Chondrocyte (in vitro differentiated cells): ENCODE measurements around the gene TMEM192. TPM values are rescaled to one million over a fixed set of nuclear protein-coding genes. Genes with fewer than 3 reads are reported as not detected.

ENCODE experiments used
- DNase-seq: peaks from one replicate; pipeline ENCODE4 v3.0.0; 2021; ENCODE audit warnings: mixed read lengths, low spot score
- H3K27ac Mint-ChIP-seq: one replicate; pipeline ENCODE4 v1.8.0; 2021; ENCODE audit warnings: mild to moderate bottlenecking, moderate library complexity, mixed read lengths; ENCODE audit not compliant: unreplicated experiment
- H3K27me3 Mint-ChIP-seq: 2 replicates; pipeline ENCODE4 v1.8.0; 2021; ENCODE audit warnings: low read depth, mixed read lengths
- H3K36me3 Mint-ChIP-seq: 2 replicates; pipeline ENCODE4 v1.8.0; 2021; ENCODE audit warnings: low read depth, mixed read lengths
- H3K4me1 Mint-ChIP-seq: 2 replicates; pipeline ENCODE4 v1.8.0; 2021; ENCODE audit warnings: low read depth, mild to moderate bottlenecking, mixed read lengths
- H3K4me3 Mint-ChIP-seq: one replicate; pipeline ENCODE4 v1.8.0; 2021; ENCODE audit warnings: mild to moderate bottlenecking, moderate library complexity, mixed read lengths; ENCODE audit not compliant: unreplicated experiment
- H3K9me3 Mint-ChIP-seq: 2 replicates; pipeline ENCODE4 v1.8.0; 2021; ENCODE audit warnings: low read depth, mixed read lengths
- CTCF ChIP-seq: fragments of 200-600 bp; sonication (generic); IDR thresholded peaks from 2 replicates; pipeline ENCODE4 v1.5.0; 2021; ENCODE audit warnings: antibody characterized with exemption, mild to moderate bottlenecking, moderate library complexity
- long read RNA-seq: library from polyadenylated mRNA; stranded (forward); transcript quantifications from one replicate; pipeline ENCODE4 v2.0.0, GENCODE V29; 2021
- total RNA-seq: library from RNA; stranded (reverse); gene quantifications from 3 replicates; pipeline ENCODE4 v1.2.1, GENCODE V29; 2021

TMEM192 gene
- 13.0 to 14.0 TPM (median 13.6 TPM) in 3 replicates for total RNA-seq
- long read RNA-seq, full-length matches to known transcripts = 10 of 12 reads
- long read RNA-seq, partial matches to known transcripts = 0 of 12 reads
- long read RNA-seq, other reads (novel, unspliced or antisense) = 2 of 12 reads

- no peaks in the 10 kb centered on the region for H3K9me3 Mint-ChIP-seq
- peak within 1 kb of the TSS; percentile 94 for H3K27ac Mint-ChIP-seq
- peak; percentile 94 for DNase-seq
- peak; percentile 55 for TF ChIP-seq CTCF
- H3K36me3 Mint-ChIP-seq = no peaks in the 10 kb centered on the region
- H3K27me3 Mint-ChIP-seq = no peaks in the 10 kb centered on the region
- H3K4me1 Mint-ChIP-seq = peaks cover 17% of the 10 kb centered on the region
- H3K4me3 Mint-ChIP-seq = peak within 1 kb of the TSS; percentile 94
Measured at GRCh38 chr4:165112368-165113121, at the start of gene TMEM192. TSS of gene TMEM192 (minus strand) at chr4:165112860. CDS start at chr4:165112773, 87 bp downstream.

GRCh38 chr4:165158762-165159161, 46.1 kb upstream of the TMEM192 start:
- Mint-ChIP-seq H3K4me3 (no peak overlapping the region), H3K27me3 (no peaks in the 10 kb centered on the region), H3K36me3 (peaks cover 3% of the 10 kb centered on the region), H3K27ac (no peak overlapping the region), H3K4me1 (no peaks in the 10 kb centered on the region), H3K9me3 (peaks cover 13% of the 10 kb centered on the region)
- TF ChIP-seq CTCF = no peak
- no peak for DNase-seq

GRCh38 chr4:165156906-165157305, 44.2 kb upstream of the TMEM192 start:
- no peak for TF ChIP-seq CTCF
- DNase-seq = no peak
- peaks cover 3% of the 10 kb centered on the region for H3K36me3 Mint-ChIP-seq
- H3K4me3 Mint-ChIP-seq = no peak overlapping the region
- no peaks in the 10 kb centered on the region for H3K4me1 Mint-ChIP-seq
- H3K27ac Mint-ChIP-seq = no peak overlapping the region
- peaks cover 13% of the 10 kb centered on the region for H3K9me3 Mint-ChIP-seq
- no peaks in the 10 kb centered on the region for H3K27me3 Mint-ChIP-seq

DNA sequence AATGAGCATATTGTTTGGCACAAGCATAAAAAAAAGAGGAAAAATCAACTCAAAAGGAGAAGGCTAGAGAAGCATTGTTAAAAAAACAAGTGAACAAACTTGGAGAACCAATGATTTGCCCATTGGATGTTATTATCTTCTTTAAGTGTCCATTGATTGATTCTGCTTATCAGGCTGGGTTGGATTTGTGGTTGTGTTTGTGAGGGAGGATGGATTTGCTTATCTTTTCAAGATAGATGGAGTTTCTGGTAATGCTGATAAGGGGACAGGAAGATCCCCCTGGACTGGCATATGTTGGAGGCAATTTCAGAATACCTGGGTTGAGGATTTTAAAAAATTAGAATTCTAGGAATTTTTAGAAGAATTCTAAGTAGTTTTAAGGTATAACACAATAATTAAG, 41.8 kb upstream of the TMEM192 start:
- Mint-ChIP-seq H3K4me1 (peaks cover 4% of the 10 kb centered on the region), H3K27ac (no peak overlapping the region), H3K9me3 (peaks cover 13% of the 10 kb centered on the region), H3K36me3 (peaks cover 3% of the 10 kb centered on the region), H3K4me3 (no peak overlapping the region), H3K27me3 (no peaks in the 10 kb centered on the region)
- no peak for TF ChIP-seq CTCF
- DNase-seq = no peak

DNA sequence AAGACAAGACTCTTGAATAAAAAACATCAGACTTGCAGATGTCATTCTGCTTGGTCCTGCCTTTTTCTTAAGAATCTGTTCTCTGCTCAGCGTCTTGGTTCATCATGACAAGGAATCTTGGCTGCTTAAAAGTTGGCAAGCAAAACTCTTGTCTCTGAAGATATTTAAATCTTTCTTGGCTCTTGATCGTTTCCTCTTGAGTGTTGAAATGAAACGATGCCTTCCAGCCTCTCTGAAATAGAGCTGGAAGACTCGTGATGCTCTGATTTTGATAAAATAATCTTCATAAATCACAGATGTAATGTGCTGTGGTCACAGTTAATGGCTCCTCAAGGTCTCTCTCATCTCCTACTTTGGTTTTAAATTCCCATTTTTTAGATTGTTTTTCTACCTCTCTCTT, 39.9 kb upstream of the TMEM192 start:
- peaks cover 4% of the 10 kb centered on the region for H3K4me1 Mint-ChIP-seq
- H3K4me3 Mint-ChIP-seq = no peak overlapping the region
- TF ChIP-seq CTCF = no peak
- H3K9me3 Mint-ChIP-seq = peaks cover 9% of the 10 kb centered on the region
- H3K27me3 Mint-ChIP-seq = no peaks in the 10 kb centered on the region
- DNase-seq = no peak
- peaks cover 3% of the 10 kb centered on the region for H3K36me3 Mint-ChIP-seq
- no peak overlapping the region for H3K27ac Mint-ChIP-seq
